ENCODE measurements around the gene HES7. TPM values are rescaled to one million over a fixed set of nuclear protein-coding genes. Genes with fewer than 3 reads are reported as not detected.

HES7 gene
- total and polyA plus RNA-seq, 2 experiments from 2014 or later = not detected

DNA sequence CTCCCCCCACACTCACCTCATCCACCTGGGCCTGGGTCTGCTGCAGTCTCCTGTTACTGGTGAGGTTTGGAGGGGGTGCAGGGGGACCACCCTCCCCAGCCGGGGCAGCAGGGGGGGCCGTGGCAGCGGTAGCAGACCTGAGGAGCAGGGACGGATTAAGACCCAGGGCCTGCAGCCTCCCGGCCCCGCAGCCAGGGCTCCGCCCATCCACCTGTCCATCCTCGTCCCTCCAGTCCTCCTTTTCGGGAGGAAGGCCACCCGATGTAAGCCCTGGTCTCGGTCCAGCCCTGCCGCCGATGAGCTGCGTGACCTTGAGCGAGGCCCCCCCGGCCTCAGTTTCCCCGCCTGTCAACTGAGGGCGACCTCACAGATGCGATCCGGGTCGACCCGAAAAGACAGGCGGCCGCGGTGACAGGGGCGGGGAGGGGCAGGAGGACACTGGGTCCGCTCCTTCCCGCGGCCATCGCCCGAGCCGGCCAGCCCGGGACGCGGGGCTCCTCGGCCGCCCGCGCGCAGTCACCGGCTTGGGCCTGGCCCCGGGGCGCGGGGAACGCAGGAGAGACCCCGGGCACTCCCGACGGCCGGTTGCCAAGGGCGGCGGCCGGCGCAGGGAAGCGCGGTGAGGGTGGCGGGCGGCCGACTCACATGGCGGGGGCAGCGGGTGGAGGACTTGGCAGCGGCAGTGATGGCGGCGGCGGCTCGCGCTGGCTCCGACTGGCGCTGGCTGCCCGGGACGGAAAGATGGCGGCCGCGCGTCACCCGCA, 38.5 kb upstream of the HES7 start, which contains the start of gene VAMP2:
TSS of gene VAMP2 (minus strand) at position 716 of the 764 bp plus-strand sequence. CDS start at position 647, 69 bp downstream.
- peak within 1 kb of the TSS; percentile 83 for H3K4me2 ChIP-seq (ENCODE audit: unreplicated experiment)
- H3K27ac ChIP-seq = peak within 1 kb of the TSS; percentile 82
- H3K79me2 ChIP-seq (ENCODE audit: insufficient read depth) = peaks cover 21% of the 10 kb centered on the region
- H3K9me3 ChIP-seq (ENCODE audit: low read depth) = no peaks in the 10 kb centered on the region
- DNase-seq = peak; percentile 95
- peaks cover 39% of the 10 kb centered on the region for H3F3A ChIP-seq (ENCODE audit: insufficient read depth)
- in situ Hi-C loops (cut with MboI) = no loop called here
- peak within 1 kb of the TSS; percentile 91 for H3K4me3 ChIP-seq
- no peaks in the 10 kb centered on the region for H4K20me1 ChIP-seq (ENCODE audit: insufficient read depth)
- H3K36me3 ChIP-seq (ENCODE audit: low read depth) = no peaks in the 10 kb centered on the region
- peaks cover 35% of the 10 kb centered on the region for H3K4me1 ChIP-seq (ENCODE audit: insufficient read depth)
- peak within 1 kb of the TSS; percentile 80 for H2AFZ ChIP-seq
- peak within 1 kb of the TSS; percentile 100 for H3K9ac ChIP-seq
- TF ChIP-seq EZH2 (IDR thresholded peaks at IDR 0.05; ENCODE audit: insufficient read depth, poor library complexity, severe bottlenecking) = no peak
- H3K9me2 ChIP-seq (ENCODE audit: insufficient read depth) = no peaks in the 10 kb centered on the region
- WGBS, 2 experiments (ENCODE audit: low coverage in 1 of 2, low lambda C conversion rate in 2 of 2, missing lambda C conversion rate in 2 of 2) = 0 to 2% methylated on average over 17 to 59 of the region's 75 CpGs
- H3K27me3 ChIP-seq (replicated peaks; ENCODE audit: insufficient read depth) = no peaks in the 10 kb centered on the region

DNA sequence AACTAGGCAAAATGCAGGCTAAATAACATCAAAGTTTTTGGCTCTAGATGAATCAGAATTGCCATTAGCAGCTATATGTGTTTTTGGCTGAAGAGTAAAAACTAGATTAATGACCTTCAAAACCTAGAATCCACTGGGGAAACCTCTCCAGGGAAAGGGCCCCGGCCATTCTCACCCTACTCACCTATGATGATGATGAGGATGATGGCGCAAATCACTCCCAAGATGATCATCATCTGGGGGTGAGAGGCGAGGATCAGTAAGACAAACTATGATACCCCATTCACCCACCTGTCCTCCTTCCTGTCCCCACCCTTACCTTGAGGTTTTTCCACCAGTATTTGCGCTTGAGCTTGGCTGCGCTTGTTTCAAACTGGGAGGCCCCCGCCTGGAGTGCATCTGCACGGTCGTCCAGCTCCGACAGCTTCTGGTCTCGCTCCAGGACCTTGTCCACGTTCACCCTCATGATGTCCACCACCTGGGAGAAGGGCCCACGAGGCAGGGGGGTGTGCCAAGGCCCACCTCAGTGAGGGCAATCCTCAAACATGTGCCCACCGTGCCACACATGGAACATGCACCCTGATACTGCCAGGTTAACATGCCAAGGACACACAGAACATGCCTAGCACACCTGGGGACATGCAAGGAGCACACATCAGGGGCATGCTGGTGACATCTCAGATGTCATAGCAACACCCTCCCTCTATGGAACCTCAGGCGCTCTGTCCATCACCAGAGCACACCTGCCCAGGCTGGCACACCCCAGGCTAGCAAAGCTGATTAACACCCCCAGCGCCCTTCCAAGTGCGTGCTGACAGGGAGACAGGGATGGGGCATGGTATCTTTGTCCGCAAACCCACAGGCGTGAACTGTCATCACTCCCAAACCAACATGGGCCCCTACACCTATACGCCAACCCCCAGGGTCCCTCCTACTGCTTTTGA, 37.7 kb upstream of the HES7 start:
- TF ChIP-seq EZH2 (IDR thresholded peaks at IDR 0.05; ENCODE audit: insufficient read depth, poor library complexity, severe bottlenecking) = no peak
- no peak for TF ChIP-seq EZH2phosphoT487 (IDR thresholded peaks at IDR 0.05; ENCODE audit: insufficient read depth, low read depth)
- H3K9me3 ChIP-seq (ENCODE audit: low read depth) = no peaks in the 10 kb centered on the region
- no peaks in the 10 kb centered on the region for H4K20me1 ChIP-seq (ENCODE audit: insufficient read depth)
- no peak for DNase-seq
- no peak overlapping the region for H2AFZ ChIP-seq
- peaks cover 42% of the 10 kb centered on the region for H3F3A ChIP-seq (ENCODE audit: insufficient read depth)
- peaks cover 21% of the 10 kb centered on the region for H3K79me2 ChIP-seq (ENCODE audit: insufficient read depth)
- H3K27me3 ChIP-seq (replicated peaks; ENCODE audit: insufficient read depth) = no peaks in the 10 kb centered on the region
- in situ Hi-C loops (cut with MboI) = no loop called here
- H3K27ac ChIP-seq = peak overlapping the region; percentile 73
- 51 to 52% methylated on average over 19 of the region's 19 CpGs for WGBS, 2 experiments (ENCODE audit: low coverage in 1 of 2, low lambda C conversion rate in 2 of 2, missing lambda C conversion rate in 2 of 2)
- H3K4me2 ChIP-seq (ENCODE audit: unreplicated experiment) = peak overlapping the region; percentile 83
- H3K9me2 ChIP-seq (ENCODE audit: insufficient read depth) = no peaks in the 10 kb centered on the region
- H3K9ac ChIP-seq = peak overlapping the region; percentile 100
- H3K36me3 ChIP-seq (ENCODE audit: low read depth) = no peaks in the 10 kb centered on the region
- peak overlapping the region; percentile 91 for H3K4me3 ChIP-seq
- H3K4me1 ChIP-seq (ENCODE audit: insufficient read depth) = peaks cover 39% of the 10 kb centered on the region

DNA sequence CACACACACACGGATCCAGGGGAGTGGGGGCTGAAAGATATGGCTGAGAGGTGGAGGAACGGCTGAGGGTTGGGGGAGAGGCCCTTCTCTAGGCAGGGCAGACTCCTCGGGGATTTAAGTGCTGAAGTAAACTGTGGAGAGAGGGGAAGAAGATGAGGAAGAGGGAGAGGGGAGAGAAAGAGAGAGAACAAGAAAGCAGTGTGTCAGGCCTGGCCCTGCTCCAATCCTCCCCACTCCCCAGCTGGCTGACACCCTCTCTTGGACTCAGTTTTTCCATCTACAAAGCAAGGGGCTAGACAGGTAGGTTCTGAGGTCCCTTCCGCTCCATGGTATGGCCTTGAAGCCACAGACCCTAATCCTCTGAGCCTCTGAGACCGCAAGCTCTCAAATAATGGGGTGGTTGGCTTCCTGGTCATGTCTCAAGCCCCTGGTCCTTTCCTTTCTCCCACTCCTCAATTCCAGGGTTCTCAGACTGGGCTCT, 36.9 kb upstream of the HES7 start:
- 60 to 69% methylated on average over 5 of the region's 5 CpGs for WGBS, 2 experiments (ENCODE audit: low coverage in 1 of 2, low lambda C conversion rate in 2 of 2, missing lambda C conversion rate in 2 of 2)
- Histone ChIP-seq H3K4me2 (ENCODE audit: unreplicated experiment) (no peak overlapping the region), H2AFZ (no peak overlapping the region), H3K27ac (0 out of 2 replicates have a peak overlapping the region, but pooled peaks have one; percentile 2), H3K4me3 (0 out of 2 replicates have a peak overlapping the region, but pooled peaks have one; percentile 91), H4K20me1 (ENCODE audit: insufficient read depth) (no peaks in the 10 kb centered on the region), H3K9me2 (ENCODE audit: insufficient read depth) (no peaks in the 10 kb centered on the region), H3K4me1 (ENCODE audit: insufficient read depth) (peaks cover 36% of the 10 kb centered on the region), H3F3A (ENCODE audit: insufficient read depth) (peaks cover 37% of the 10 kb centered on the region), H3K9ac (peak overlapping the region; percentile 100), H3K79me2 (ENCODE audit: insufficient read depth) (peaks cover 22% of the 10 kb centered on the region), H3K36me3 (ENCODE audit: low read depth) (no peaks in the 10 kb centered on the region), H3K27me3 (replicated peaks; ENCODE audit: insufficient read depth) (no peaks in the 10 kb centered on the region), H3K9me3 (ENCODE audit: low read depth) (no peaks in the 10 kb centered on the region)
- in situ Hi-C loops (cut with MboI) = no loop called here
- TF ChIP-seq EZH2phosphoT487 (IDR thresholded peaks at IDR 0.05; ENCODE audit: insufficient read depth, low read depth) = no peak
- no peak for TF ChIP-seq EZH2 (IDR thresholded peaks at IDR 0.05; ENCODE audit: insufficient read depth, poor library complexity, severe bottlenecking)
- no peak for DNase-seq

DNA sequence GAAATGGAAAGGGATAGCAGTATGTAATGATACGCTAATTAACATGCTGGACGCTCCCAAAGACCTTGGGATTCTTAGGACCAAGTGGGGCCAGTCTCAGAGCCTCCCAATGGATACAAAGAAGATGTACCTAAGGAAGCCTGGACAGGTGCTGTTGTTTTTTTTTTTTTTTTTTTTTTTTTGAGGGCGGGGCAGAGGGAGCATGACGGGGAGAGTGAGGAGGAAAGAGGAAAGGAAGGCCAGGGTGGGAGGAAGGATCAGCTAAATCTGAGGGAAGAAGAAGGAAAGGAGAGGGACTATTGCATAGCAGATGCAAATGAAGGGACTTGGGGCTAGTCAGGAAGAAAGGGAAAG, 36.3 kb upstream of the HES7 start:
- no peak for DNase-seq
- in situ Hi-C loops (cut with MboI) = no loop called here
- Histone ChIP-seq H3K4me1 (ENCODE audit: insufficient read depth) (peaks cover 42% of the 10 kb centered on the region), H3K4me3 (no peak overlapping the region), H3K27me3 (replicated peaks; ENCODE audit: insufficient read depth) (no peaks in the 10 kb centered on the region), H3K36me3 (ENCODE audit: low read depth) (no peaks in the 10 kb centered on the region), H3K9me2 (ENCODE audit: insufficient read depth) (no peaks in the 10 kb centered on the region), H3K4me2 (ENCODE audit: unreplicated experiment) (no peak overlapping the region), H3F3A (ENCODE audit: insufficient read depth) (peaks cover 37% of the 10 kb centered on the region), H3K9me3 (ENCODE audit: low read depth) (no peaks in the 10 kb centered on the region), H3K27ac (no peak overlapping the region), H3K79me2 (ENCODE audit: insufficient read depth) (peaks cover 28% of the 10 kb centered on the region), H4K20me1 (ENCODE audit: insufficient read depth) (no peaks in the 10 kb centered on the region), H2AFZ (no peak overlapping the region), H3K9ac (no peak overlapping the region)
- TF ChIP-seq EZH2 (IDR thresholded peaks at IDR 0.05; ENCODE audit: insufficient read depth, poor library complexity, severe bottlenecking) (no peak), EZH2phosphoT487 (IDR thresholded peaks at IDR 0.05; ENCODE audit: insufficient read depth, low read depth) (no peak)
- 68 to 78% methylated on average over 3 to 4 of the region's 4 CpGs for WGBS, 2 experiments (ENCODE audit: low coverage in 1 of 2, low lambda C conversion rate in 2 of 2, missing lambda C conversion rate in 2 of 2)

Measured in GM23248 (cell line).